ENCODE data around the gene LPIN1. TPM values are rescaled to one million over a fixed set of nuclear protein-coding genes. Genes with fewer than 3 reads are reported as not detected.

Gene LPIN1
- total RNA-seq, 1 donor from 2014 or later, result 62.9 TPM

DNA sequence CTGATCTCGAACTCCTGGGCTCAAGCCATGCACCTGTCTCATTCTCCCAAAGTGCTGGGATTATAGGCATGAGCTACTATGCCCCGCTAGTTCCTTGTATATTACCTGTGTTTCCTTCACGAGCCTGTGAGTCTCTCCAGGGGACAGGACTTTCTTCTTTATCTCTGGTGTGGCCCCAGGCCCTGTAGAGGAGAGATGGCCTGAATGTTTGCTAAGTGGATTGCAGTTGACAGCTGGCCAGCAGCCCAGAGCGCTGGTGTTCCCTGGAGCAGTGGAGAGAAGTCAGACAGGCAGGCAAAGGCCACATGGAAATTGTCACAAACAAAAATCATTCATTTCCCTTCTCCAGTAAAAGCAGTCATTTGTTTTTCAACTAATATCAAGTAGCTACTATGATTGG lies 17.9 kb downstream of the LPIN1 start:
- DNase-seq (no peak), ATAC-seq (peak; percentile 67)
- intact Hi-C loops (cut with DNase I), result no loop called here
- H3K9me3 ChIP-seq, result no peaks in the 10 kb centered on the region
- peaks cover 5% of the 10 kb centered on the region for H3K4me1 ChIP-seq
- H3K27ac ChIP-seq, result no peak overlapping the region
- H3K27me3 ChIP-seq, result no peaks in the 10 kb centered on the region
- peaks cover 37% of the 10 kb centered on the region for H3K36me3 ChIP-seq
- TF ChIP-seq, protein P1, sequence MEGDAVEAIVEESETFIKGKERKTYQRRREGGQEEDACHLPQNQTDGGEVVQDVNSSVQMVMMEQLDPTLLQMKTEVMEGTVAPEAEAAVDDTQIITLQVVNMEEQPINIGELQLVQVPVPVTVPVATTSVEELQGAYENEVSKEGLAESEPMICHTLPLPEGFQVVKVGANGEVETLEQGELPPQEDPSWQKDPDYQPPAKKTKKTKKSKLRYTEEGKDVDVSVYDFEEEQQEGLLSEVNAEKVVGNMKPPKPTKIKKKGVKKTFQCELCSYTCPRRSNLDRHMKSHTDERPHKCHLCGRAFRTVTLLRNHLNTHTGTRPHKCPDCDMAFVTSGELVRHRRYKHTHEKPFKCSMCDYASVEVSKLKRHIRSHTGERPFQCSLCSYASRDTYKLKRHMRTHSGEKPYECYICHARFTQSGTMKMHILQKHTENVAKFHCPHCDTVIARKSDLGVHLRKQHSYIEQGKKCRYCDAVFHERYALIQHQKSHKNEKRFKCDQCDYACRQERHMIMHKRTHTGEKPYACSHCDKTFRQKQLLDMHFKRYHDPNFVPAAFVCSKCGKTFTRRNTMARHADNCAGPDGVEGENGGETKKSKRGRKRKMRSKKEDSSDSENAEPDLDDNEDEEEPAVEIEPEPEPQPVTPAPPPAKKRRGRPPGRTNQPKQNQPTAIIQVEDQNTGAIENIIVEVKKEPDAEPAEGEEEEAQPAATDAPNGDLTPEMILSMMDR (IDR thresholded peaks at IDR 0.05), result no peak
- no peak overlapping the region for H3K4me3 ChIP-seq

DNA sequence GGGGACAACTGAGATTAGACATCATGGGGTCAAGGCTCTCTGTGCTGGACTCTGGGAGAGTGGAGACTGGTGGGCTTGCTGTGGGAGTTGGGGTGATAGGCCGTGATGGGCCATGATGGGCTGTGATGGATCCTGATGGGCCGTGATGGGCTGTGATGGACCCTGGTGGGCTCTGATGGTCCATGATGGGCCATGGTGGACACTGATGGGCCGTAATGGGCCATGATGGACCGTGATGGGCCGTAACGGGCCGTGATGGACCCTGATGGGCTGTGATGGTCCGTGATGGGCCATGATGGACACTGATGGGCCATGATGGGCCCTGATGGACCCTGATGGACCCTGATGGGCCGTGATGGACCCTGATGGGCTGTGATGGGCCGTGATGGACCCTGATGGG lies 18.5 kb downstream of the LPIN1 start:
- Histone ChIP-seq H3K9me3 (no peaks in the 10 kb centered on the region), H3K36me3 (peaks cover 38% of the 10 kb centered on the region), H3K27ac (no peak overlapping the region), H3K4me1 (peaks cover 5% of the 10 kb centered on the region), H3K4me3 (no peak overlapping the region), H3K27me3 (no peaks in the 10 kb centered on the region)
- ATAC-seq (no peak), DNase-seq (no peak)
- intact Hi-C loops (cut with DNase I), result no loop called here
- TF ChIP-seq, protein P1 (IDR thresholded peaks at IDR 0.05), result no peak

DNA sequence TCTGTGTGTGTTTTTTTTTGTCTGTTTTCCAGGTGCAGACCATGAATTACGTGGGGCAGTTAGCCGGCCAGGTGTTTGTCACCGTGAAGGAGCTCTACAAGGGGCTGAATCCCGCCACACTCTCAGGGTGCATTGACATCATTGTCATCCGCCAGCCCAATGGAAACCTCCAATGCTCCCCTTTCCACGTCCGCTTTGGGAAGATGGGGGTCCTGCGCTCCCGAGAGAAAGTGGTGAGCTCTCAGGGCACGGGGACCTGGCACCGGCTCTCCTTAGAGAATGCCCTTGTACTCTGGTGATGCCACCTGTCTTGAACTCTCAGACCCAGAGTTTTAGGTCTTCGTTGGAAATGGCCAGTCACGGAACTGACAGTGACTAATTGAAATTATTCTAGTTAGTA lies 19.1 kb downstream of the LPIN1 start:
- Histone ChIP-seq H3K27me3 (no peaks in the 10 kb centered on the region), H3K4me1 (peaks cover 5% of the 10 kb centered on the region), H3K36me3 (peaks cover 43% of the 10 kb centered on the region), H3K9me3 (no peaks in the 10 kb centered on the region), H3K4me3 (no peak overlapping the region), H3K27ac (no peak overlapping the region)
- TF ChIP-seq, protein P1 (IDR thresholded peaks at IDR 0.05), result no peak
- ATAC-seq (no peak), DNase-seq (no peak)
- intact Hi-C loops (cut with DNase I), result no loop called here

DNA sequence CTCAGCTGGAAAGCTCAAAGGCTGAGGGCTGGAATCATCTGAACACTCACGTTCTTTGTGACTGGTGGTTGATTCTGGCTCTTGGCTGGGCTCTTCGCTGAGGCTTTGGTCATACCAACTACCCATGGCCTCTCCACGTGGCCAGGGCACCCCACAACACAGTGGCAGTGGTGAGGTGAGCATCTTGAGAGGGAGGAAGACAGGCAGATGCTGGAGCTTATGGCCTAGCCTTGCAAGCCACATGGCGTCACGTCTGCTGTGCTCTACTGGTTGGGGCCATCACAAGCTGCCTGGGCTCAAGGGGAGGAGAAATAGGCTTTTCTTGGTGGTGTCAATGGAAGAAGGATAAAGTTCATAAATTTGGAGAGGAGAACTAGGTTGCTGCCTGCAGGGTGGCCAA lies 19.6 kb downstream of the LPIN1 start:
- TF ChIP-seq, protein P1 (IDR thresholded peaks at IDR 0.05), result no peak
- peaks cover 48% of the 10 kb centered on the region for H3K36me3 ChIP-seq

DNA sequence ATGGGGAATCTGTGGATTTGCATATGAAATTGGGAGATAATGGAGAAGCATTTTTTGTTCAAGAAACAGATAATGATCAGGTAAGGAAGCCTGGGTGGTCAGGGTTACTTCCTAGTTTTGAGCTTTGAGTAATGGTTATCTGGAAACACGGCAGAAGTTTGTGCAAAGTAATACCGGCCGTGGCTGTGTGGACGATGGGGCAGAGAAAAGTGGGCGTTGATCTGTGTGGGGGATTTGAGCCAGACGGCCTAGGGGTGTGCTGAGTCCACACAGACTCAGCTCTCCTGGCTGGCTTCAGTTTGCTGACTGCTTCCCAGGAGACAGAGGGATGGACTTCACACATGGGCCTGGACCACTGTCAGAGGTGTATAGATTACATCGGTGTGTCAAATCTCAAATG lies 21.3 kb downstream of the LPIN1 start:
- Histone ChIP-seq H3K9me3 (no peaks in the 10 kb centered on the region), H3K36me3 (peaks cover 62% of the 10 kb centered on the region), H3K27ac (no peak overlapping the region), H3K4me3 (no peak overlapping the region), H3K4me1 (peaks cover 5% of the 10 kb centered on the region), H3K27me3 (no peaks in the 10 kb centered on the region)
- intact Hi-C loops (cut with DNase I), result no loop called here
- TF ChIP-seq, protein P1 (IDR thresholded peaks at IDR 0.05), result no peak
- DNase-seq (no peak), ATAC-seq (no peak)

More for the DNA sequence above, 19.6 kb downstream of the LPIN1 start:
- intact Hi-C loops (cut with DNase I), result no loop called here
- no peak for DNase-seq
- ATAC-seq, result no peak
- Histone ChIP-seq H3K4me3 (no peak overlapping the region), H3K9me3 (no peaks in the 10 kb centered on the region), H3K4me1 (peaks cover 5% of the 10 kb centered on the region), H3K27me3 (no peaks in the 10 kb centered on the region), H3K27ac (no peak overlapping the region)

DNA sequence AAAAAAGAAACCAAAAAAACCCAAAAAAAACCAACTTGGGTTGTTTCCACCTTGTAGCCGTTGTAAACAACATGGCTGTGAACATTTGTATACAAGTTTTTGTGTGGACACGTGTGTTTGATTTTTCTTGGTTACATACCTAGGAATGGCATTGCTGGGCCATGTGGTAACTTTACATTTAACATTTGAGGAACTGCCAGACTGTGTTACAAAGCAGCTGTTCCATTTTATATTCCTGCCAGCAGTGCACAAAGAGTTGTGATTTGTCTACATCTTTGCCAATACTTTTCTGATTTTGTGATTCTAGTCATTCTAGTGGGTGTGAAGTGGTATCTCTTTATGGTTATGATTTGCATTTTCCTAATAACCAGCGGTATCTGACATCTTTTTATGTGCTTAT lies 22.5 kb downstream of the LPIN1 start:
- TF ChIP-seq, protein P1 (IDR thresholded peaks at IDR 0.05), result no peak

More for the DNA sequence above, 22.5 kb downstream of the LPIN1 start:
- Histone ChIP-seq H3K4me3 (no peak overlapping the region), H3K27me3 (no peaks in the 10 kb centered on the region), H3K4me1 (peaks cover 5% of the 10 kb centered on the region), H3K36me3 (peaks cover 74% of the 10 kb centered on the region), H3K9me3 (no peaks in the 10 kb centered on the region), H3K27ac (no peak overlapping the region)
- intact Hi-C loops (cut with DNase I), result no loop called here
- DNase-seq (no peak), ATAC-seq (no peak)
